ENCODE results near the gene PSTK. TPM values are rescaled to one million over a fixed set of nuclear protein-coding genes. Genes with fewer than 3 reads are reported as not detected.
A peak's percentile ranks its signal among the peaks of the same experiment; 100 is the strongest.

PSTK gene
- total RNA-seq, 4 donors from 2014 or later: 2.5 to 3.0 (median 2.6) TPM

DNA sequence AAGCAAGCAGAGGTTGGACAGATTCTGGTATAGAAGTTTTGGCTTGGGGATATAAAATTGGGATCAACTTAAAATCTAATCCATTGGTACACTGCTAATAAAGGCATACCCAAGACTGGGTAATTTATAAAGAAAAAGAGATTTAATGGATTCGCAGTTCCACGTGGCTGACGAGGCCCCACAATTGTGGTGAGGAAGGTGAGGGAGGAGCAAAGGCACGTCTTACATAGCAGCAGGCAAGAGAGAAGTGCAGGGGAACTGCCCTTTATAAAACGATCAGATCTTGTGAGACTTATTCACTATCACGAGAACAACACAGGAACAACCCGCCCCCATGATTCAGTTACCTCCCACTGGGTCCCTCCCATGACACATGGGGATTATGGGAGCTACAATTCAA, 38.3 kb downstream of the PSTK start:
- TF ChIP-seq, protein P1, sequence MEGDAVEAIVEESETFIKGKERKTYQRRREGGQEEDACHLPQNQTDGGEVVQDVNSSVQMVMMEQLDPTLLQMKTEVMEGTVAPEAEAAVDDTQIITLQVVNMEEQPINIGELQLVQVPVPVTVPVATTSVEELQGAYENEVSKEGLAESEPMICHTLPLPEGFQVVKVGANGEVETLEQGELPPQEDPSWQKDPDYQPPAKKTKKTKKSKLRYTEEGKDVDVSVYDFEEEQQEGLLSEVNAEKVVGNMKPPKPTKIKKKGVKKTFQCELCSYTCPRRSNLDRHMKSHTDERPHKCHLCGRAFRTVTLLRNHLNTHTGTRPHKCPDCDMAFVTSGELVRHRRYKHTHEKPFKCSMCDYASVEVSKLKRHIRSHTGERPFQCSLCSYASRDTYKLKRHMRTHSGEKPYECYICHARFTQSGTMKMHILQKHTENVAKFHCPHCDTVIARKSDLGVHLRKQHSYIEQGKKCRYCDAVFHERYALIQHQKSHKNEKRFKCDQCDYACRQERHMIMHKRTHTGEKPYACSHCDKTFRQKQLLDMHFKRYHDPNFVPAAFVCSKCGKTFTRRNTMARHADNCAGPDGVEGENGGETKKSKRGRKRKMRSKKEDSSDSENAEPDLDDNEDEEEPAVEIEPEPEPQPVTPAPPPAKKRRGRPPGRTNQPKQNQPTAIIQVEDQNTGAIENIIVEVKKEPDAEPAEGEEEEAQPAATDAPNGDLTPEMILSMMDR (IDR thresholded peaks at IDR 0.05): no peak
- TF ChIP-seq POLR2A (IDR thresholded peaks at IDR 0.05): no peak
- DNase-seq: no peak
- H3K27me3 ChIP-seq: no peaks in the 10 kb centered on the region
- H3K9me3 ChIP-seq: no peaks in the 10 kb centered on the region
- H3K4me1 ChIP-seq: peaks cover 0 to 41% (median 0%) of the 10 kb centered on the region in 3 donors
- H3K4me3 ChIP-seq: no peak overlapping the region
- intact Hi-C loops (cut with DNase I): no loop called here
- H3K36me3 ChIP-seq: no peaks in the 10 kb centered on the region
- peak overlapping the region in 2 of 4 donors; percentile 71 to 75 for H3K27ac ChIP-seq
- WGBS, 2 donors: 91 to 94% methylated on average over 7 of the region's 7 CpGs

DNA sequence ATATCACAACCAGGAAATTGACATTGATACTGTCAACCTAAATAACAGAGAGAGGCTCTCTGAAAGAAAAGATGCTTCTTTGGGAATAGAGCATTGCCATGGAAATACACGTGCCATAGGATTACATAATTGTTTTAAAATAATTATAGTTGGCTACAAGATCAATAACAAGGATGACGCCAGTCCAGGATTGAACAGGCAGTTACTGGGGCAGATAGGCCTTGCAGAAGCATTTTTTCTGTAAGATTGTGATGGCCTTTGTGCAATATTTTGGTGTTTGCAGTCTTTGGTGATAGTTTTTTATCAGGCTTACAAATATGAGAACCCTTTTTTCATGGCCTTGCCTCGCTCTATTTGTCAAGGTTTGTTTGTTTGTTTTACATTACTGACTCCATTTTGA, 39.1 kb downstream of the PSTK start:
- H3K4me3 ChIP-seq: no peak overlapping the region
- TF ChIP-seq, protein P1 (IDR thresholded peaks at IDR 0.05): no peak
- no peak for TF ChIP-seq POLR2A (IDR thresholded peaks at IDR 0.05)
- DNase-seq: no peak
- no peak overlapping the region for H3K27ac ChIP-seq
- 61 to 77% methylated on average over 3 of the region's 3 CpGs for WGBS, 2 donors
- H3K27me3 ChIP-seq: no peaks in the 10 kb centered on the region
- H3K36me3 ChIP-seq: no peaks in the 10 kb centered on the region
- intact Hi-C loops (cut with DNase I): no loop called here
- no peaks in the 10 kb centered on the region for H3K9me3 ChIP-seq
- peaks cover 0 to 33% (median 0%) of the 10 kb centered on the region in 3 donors for H3K4me1 ChIP-seq

DNA sequence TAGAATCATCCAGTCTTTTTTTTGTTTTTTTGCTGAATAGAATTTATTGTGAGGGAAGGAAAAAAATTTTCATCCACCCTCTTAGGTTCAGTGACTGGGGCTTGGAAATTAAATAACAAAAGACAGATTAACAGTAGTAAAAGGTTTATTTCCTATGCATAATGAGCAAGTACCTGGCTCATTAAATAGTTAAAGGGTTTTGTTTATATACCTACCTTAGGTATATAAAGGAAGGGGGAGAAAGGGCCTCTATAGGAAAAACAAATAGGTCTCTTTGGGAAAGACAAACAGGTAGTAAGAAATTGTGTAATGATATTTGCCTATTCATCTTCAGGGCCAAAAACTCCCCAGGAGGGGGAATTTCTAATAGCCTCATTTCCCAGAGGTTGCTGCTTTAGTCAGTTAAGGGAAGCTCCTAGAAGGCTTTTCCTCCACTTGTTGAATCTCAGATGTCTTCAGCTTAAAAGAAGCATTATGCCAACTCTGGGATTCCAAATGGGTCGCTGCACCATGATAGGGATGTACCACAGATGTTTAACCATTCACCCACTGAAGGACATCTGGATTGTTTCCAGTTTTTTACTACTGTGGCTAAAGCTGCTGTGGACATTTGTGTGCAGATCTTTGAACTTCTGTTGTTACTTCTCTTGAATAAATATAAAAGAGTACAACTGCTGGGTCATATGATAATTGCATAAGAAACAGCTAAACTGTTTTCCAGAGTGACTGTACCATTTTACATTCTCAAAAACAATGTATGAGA, 39.9 kb downstream of the PSTK start:
- intact Hi-C loops (cut with DNase I): no loop called here
- no peak for TF ChIP-seq POLR2A (IDR thresholded peaks at IDR 0.05)
- TF ChIP-seq, protein P1 (IDR thresholded peaks at IDR 0.05): no peak
- no peak overlapping the region for H3K27ac ChIP-seq

GRCh38 chr10:123021517-123021916, 41.3 kb downstream of the PSTK start:
- Histone ChIP-seq H3K27me3 (no peaks in the 10 kb centered on the region), H3K36me3 (no peaks in the 10 kb centered on the region), H3K9me3 (no peaks in the 10 kb centered on the region), H3K4me3 (no peak overlapping the region), H3K4me1 (peaks cover 0 to 22% (median 0%) of the 10 kb centered on the region in 3 donors), H3K27ac (no peak overlapping the region)
- 69 to 74% methylated on average over 3 of the region's 3 CpGs for WGBS, 2 donors
- no peak for DNase-seq
- TF ChIP-seq, protein P1 (IDR thresholded peaks at IDR 0.05): peak in 2 of 6 experiments; percentile 11 to 29
- TF ChIP-seq POLR2A (IDR thresholded peaks at IDR 0.05): no peak
- intact Hi-C loops (cut with DNase I): no loop called here

More for the DNA sequence above, 39.9 kb downstream of the PSTK start:
- 70 to 76% methylated on average over 1 of the region's 1 CpG for WGBS, 2 donors
- Histone ChIP-seq H3K36me3 (no peaks in the 10 kb centered on the region), H3K4me1 (peaks cover 0 to 29% (median 0%) of the 10 kb centered on the region in 3 donors), H3K4me3 (no peak overlapping the region), H3K9me3 (no peaks in the 10 kb centered on the region), H3K27me3 (no peaks in the 10 kb centered on the region)
- no peak for DNase-seq

DNA sequence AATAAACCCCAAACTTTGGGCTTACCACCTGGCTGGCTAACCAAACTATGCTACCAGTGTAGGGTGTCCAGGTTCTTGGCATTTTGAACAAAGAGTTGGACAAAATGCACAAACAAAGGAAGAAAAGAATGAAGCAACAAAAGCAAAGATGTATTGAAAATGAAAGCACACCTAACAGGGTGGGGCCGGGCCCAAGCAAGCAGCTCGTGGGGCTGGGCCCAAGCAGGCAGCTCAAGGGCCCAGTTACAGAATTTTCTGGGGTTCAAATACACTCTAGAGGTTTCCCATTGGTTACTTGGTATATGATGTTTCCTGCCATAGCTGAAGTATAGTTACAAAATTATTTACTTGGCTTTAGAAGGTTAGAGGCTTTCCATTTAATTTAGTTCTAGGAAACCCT, 44.3 kb downstream of the PSTK start:
- no peak overlapping the region for H3K27ac ChIP-seq
- intact Hi-C loops (cut with DNase I): no loop called here
- H3K9me3 ChIP-seq: no peaks in the 10 kb centered on the region
- DNase-seq: no peak
- no peak overlapping the region for H3K4me3 ChIP-seq
- H3K36me3 ChIP-seq: no peaks in the 10 kb centered on the region
- TF ChIP-seq, protein P1 (IDR thresholded peaks at IDR 0.05): no peak
- no peak for TF ChIP-seq POLR2A (IDR thresholded peaks at IDR 0.05)
- H3K4me1 ChIP-seq: peaks cover 0 to 5% (median 0%) of the 10 kb centered on the region in 3 donors
- H3K27me3 ChIP-seq: no peaks in the 10 kb centered on the region
- WGBS, 2 donors: 51 to 69% methylated on average over 2 of the region's 2 CpGs
